HUES48 (cell line): ENCODE results near the gene KRTAP9-6.
"Not testable (repeated sequence)": the region's sequence is repeated elsewhere in the genome, so short reads cannot be mapped to it uniquely, and the experiment has no call there.

ENCODE experiments used
- H3K27ac ChIP-seq: one replicate; pipeline ENCODE4 v1.7.0; 2013; ENCODE audit warnings: low read depth, low read length, inconsistent platforms
- H3K27me3 ChIP-seq: 2 replicates; pipeline ENCODE4 v1.6.1; 2013; ENCODE audit warnings: mild to moderate bottlenecking, low read length; ENCODE audit not compliant: control insufficient read depth, insufficient read depth
- H3K36me3 ChIP-seq: 2 replicates; pipeline ENCODE4 v1.6.1; 2013; ENCODE audit warnings: low read length; ENCODE audit not compliant: control insufficient read depth, insufficient read depth
- H3K4me1 ChIP-seq: 2 replicates; pipeline ENCODE4 v1.6.1; 2013; ENCODE audit warnings: mild to moderate bottlenecking, low read length; ENCODE audit not compliant: control insufficient read depth, insufficient read depth
- H3K4me3 ChIP-seq: 2 replicates; pipeline ENCODE4 v1.5.1; 2013; ENCODE audit warnings: mild to moderate bottlenecking, low read depth, low read length
- H3K9ac ChIP-seq: 2 replicates; pipeline ENCODE4 v1.6.1; 2013; ENCODE audit warnings: mild to moderate bottlenecking, low read depth, low read length, moderate library complexity
- H3K9me3 ChIP-seq: 2 replicates; pipeline ENCODE4 v1.6.1; 2013; ENCODE audit warnings: low read length; ENCODE audit not compliant: control insufficient read depth, insufficient read depth

KRTAP9-6 gene

GRCh38 chr17:41246995-41247787 lies 18.0 kb upstream of the KRTAP9-6 start:
- not testable (repeated sequence) for H3K9ac ChIP-seq, H3K27me3 ChIP-seq, H3K4me1 ChIP-seq, H3K36me3 ChIP-seq, H3K27ac ChIP-seq, H3K4me3 ChIP-seq, H3K9me3 ChIP-seq

GRCh38 chr17:41249637-41250240 lies 15.4 kb upstream of the KRTAP9-6 start, which contains the start of gene KRTAP9-4:
TSS of gene KRTAP9-4 (plus strand) at chr17:41249687. CDS start at chr17:41249721, 34 bp downstream.
- H3K9me3 ChIP-seq, H3K4me3 ChIP-seq, H3K4me1 ChIP-seq, H3K27ac ChIP-seq, H3K36me3 ChIP-seq, H3K27me3 ChIP-seq, H3K9ac ChIP-seq: not testable (repeated sequence)

GRCh38 chr17:41251261-41251660 lies 13.9 kb upstream of the KRTAP9-6 start:
- H3K9me3 ChIP-seq = no peaks in the 10 kb centered on the region
- H3K27ac ChIP-seq = no peak overlapping the region
- H3K27me3 ChIP-seq = no peaks in the 10 kb centered on the region
- no peaks in the 10 kb centered on the region for H3K36me3 ChIP-seq
- no peak overlapping the region for H3K4me3 ChIP-seq
- H3K9ac ChIP-seq = no peak overlapping the region
- no peaks in the 10 kb centered on the region for H3K4me1 ChIP-seq

DNA sequence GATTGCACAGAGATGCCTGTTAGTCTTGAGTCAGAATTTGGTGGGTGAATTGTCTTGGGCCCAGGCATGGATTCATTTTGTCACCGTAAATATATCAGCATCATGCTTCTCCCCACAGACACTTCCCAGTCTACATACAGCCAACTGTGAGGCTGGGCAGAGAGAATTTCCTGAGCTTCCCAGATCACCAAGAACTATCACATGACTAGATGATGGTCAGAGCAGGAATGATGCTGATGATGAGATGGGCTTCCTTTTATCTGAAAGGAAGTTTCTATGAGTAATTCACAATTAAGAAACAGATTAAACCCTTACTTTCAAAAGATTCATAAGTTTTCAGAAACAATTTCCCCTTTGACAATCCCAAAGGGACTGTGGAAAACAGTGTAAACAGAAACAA lies 10.3 kb upstream of the KRTAP9-6 start:
- H3K9me3 ChIP-seq = no peaks in the 10 kb centered on the region
- no peak overlapping the region for H3K27ac ChIP-seq
- H3K9ac ChIP-seq = no peak overlapping the region
- H3K4me3 ChIP-seq = no peak overlapping the region
- H3K27me3 ChIP-seq = no peaks in the 10 kb centered on the region
- H3K36me3 ChIP-seq = no peaks in the 10 kb centered on the region
- no peaks in the 10 kb centered on the region for H3K4me1 ChIP-seq

DNA sequence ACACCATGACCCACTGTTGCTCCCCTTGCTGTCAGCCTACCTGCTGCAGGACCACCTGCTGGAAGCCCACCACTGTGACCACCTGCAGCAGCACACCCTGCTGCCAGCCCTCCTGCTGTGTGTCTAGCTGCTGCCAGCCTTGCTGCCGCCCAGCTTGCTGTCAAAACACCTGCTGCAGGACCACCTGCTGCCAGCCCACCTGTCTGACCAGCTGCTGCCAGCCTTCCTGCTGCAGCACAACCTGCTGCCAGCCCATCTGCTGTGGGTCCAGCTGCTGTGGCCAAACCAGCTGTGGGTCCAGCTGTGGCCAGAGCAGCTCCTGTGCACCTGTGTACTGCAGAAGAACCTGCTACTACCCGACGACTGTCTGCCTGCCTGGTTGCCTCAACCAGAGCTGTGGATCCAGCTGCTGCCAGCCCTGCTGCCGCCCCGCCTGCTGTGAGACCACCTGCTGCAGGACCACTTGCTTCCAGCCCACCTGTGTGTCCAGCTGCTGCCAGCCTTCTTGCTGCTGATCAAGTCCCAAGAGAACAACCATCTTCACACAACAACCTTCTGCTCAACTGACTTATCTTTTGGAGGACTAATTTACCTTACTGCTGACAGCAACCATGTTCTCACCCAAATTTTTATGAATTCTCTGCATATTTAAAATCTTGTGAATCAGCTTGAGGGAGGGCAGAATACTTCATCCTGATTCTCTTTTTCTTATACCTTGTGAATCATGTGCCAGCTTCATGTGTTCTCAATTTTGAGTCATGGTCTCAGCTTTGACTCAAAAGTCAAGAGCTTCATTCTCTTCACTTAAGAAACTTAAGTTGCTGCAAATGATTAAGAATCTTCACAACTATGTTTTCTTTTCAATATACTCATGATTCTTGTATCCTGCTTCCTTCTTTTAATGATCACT lies 9.5 kb upstream of the KRTAP9-6 start, which contains the start of gene KRTAP9-9:
TSS of gene KRTAP9-9 (plus strand) at position 4 of the 910 bp plus-strand sequence.
- H3K9me3 ChIP-seq, H3K27me3 ChIP-seq, H3K4me3 ChIP-seq: not testable (repeated sequence)

DNA sequence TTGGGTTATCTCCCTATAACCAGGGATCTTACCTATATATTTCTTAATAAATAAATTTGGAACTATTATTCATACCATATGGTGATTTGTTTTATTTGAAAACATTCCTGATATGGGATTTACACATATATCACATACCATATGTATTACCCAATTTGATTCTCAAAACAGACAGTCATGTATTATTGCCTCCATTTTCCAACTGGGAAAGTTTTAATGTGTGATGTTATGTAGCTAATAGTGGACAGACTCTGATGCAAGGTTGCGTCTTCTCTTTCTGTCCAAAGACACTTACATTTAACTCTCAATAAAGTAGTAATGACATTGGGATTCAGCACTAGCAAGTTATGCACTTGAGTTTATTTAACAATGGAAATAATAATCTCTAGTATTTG lies 8.9 kb upstream of the KRTAP9-6 start:
- Histone ChIP-seq H3K4me1 (no peaks in the 10 kb centered on the region), H3K27me3 (no peaks in the 10 kb centered on the region), H3K9me3 (no peaks in the 10 kb centered on the region), H3K4me3 (no peak overlapping the region), H3K27ac (no peak overlapping the region), H3K36me3 (no peaks in the 10 kb centered on the region), H3K9ac (no peak overlapping the region)

More for the DNA sequence above, 9.5 kb upstream of the KRTAP9-6 start, which contains the start of gene KRTAP9-9:
- H3K4me1 ChIP-seq, H3K9ac ChIP-seq, H3K27ac ChIP-seq, H3K36me3 ChIP-seq: not testable (repeated sequence)

DNA sequence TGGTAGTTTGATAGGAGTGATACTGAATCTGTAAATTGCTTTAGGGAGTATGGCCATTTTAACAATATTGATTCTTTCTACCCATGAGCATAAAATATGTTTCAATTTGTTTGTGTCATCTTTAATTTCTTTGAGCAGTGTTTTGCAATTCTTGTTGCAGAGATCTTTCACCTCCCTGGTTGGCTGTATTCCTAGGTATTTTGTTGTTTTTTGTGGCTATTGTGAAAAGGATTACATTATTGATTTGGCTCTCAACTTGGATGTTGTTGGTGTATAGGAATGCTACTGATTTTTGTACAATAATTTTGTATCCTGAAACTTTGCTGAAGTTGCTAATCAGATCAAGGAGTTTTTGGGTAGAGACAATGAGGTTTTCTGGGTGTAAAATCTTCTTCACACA lies 6.8 kb upstream of the KRTAP9-6 start:
- Histone ChIP-seq H3K4me3 (no peak overlapping the region), H3K27me3 (no peaks in the 10 kb centered on the region), H3K36me3 (no peaks in the 10 kb centered on the region), H3K9me3 (no peaks in the 10 kb centered on the region), H3K9ac (no peak overlapping the region), H3K4me1 (no peaks in the 10 kb centered on the region), H3K27ac (no peak overlapping the region)

- Histone ChIP-seq H3K27ac (no peak overlapping the region), H3K9ac (no peak overlapping the region), H3K9me3 (no peaks in the 10 kb centered on the region), H3K4me1 (no peaks in the 10 kb centered on the region), H3K27me3 (no peaks in the 10 kb centered on the region), H3K4me3 (no peak overlapping the region), H3K36me3 (no peaks in the 10 kb centered on the region)
Observed at GRCh38 chr17:41263212-41263611, 2.0 kb upstream of the KRTAP9-6 start.

- Histone ChIP-seq H3K9ac (no peak overlapping the region), H3K27me3 (no peaks in the 10 kb centered on the region), H3K36me3 (no peaks in the 10 kb centered on the region), H3K27ac (no peak overlapping the region), H3K4me3 (no peak overlapping the region), H3K9me3 (no peaks in the 10 kb centered on the region), H3K4me1 (no peaks in the 10 kb centered on the region)
Observed at GRCh38 chr17:41264599-41264998, 579 bp upstream of the KRTAP9-6 start.

- no peak overlapping the region for H3K27ac ChIP-seq
- no peak overlapping the region for H3K4me3 ChIP-seq
- no peaks in the 10 kb centered on the region for H3K36me3 ChIP-seq
- H3K27me3 ChIP-seq = no peaks in the 10 kb centered on the region
- H3K9ac ChIP-seq = no peak overlapping the region
- H3K4me1 ChIP-seq = no peaks in the 10 kb centered on the region
- no peaks in the 10 kb centered on the region for H3K9me3 ChIP-seq
Observed at GRCh38 chr17:41267711-41268110, 2.5 kb downstream of the KRTAP9-6 start.

DNA sequence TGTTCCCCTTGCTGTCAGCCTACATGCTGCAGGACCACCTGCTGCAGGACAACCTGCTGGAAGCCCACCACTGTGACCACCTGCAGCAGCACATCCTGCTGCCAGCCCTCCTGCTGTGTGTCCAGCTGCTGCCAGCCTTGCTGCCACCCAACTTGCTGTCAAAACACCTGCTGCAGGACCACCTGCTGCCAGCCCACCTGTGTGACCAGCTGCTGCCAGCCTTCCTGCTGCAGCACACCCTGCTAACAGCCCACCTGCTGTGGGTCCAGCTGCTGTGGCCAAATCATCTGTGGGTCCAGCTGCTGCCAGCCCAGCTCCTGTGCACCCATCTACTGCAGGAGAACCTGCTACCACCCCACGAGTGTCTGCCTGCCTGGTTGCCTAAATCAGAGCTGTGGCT lies 6.1 kb downstream of the KRTAP9-6 start:
- not testable (repeated sequence) for H3K36me3 ChIP-seq, H3K4me1 ChIP-seq, H3K9me3 ChIP-seq, H3K9ac ChIP-seq, H3K27me3 ChIP-seq, H3K4me3 ChIP-seq, H3K27ac ChIP-seq
